Measurements from ENCODE around the gene PARVB. TPM values are rescaled to one million over a fixed set of nuclear protein-coding genes. Genes with fewer than 3 reads are reported as not detected.

PARVB gene
- total RNA-seq, 1 donor from 2014 or later, result 49.3 TPM

DNA sequence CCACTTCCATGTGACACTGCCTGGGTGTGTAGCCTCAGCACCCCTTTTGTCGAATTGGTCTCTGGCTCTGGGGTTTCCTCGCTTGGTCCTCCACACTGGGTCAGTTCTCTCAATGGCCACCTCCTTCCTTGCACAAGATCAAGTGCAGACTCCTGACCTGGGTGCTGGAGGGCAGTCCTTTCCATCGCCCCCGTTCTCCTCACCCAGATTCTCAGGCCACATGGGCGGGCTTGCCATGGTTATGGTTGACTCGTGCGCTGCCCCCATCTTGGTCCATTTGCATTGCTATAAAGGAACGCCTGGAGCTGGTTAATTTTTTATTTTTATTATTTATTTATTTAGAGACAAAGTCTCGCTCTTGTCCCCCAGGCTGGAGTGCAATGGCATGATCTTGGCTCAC lies 5.5 kb upstream of the PARVB start:
- no peaks in the 10 kb centered on the region for H3K9me3 ChIP-seq
- DNase-seq (no peak), ATAC-seq (no peak)
- TF ChIP-seq, protein P1, sequence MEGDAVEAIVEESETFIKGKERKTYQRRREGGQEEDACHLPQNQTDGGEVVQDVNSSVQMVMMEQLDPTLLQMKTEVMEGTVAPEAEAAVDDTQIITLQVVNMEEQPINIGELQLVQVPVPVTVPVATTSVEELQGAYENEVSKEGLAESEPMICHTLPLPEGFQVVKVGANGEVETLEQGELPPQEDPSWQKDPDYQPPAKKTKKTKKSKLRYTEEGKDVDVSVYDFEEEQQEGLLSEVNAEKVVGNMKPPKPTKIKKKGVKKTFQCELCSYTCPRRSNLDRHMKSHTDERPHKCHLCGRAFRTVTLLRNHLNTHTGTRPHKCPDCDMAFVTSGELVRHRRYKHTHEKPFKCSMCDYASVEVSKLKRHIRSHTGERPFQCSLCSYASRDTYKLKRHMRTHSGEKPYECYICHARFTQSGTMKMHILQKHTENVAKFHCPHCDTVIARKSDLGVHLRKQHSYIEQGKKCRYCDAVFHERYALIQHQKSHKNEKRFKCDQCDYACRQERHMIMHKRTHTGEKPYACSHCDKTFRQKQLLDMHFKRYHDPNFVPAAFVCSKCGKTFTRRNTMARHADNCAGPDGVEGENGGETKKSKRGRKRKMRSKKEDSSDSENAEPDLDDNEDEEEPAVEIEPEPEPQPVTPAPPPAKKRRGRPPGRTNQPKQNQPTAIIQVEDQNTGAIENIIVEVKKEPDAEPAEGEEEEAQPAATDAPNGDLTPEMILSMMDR (IDR thresholded peaks at IDR 0.05), result no peak
- no peak overlapping the region for H3K27ac ChIP-seq
- H3K4me3 ChIP-seq, result no peak overlapping the region
- H3K4me1 ChIP-seq, result peaks cover 2% of the 10 kb centered on the region
- no peaks in the 10 kb centered on the region for H3K36me3 ChIP-seq
- intact Hi-C loops (cut with DNase I), result no loop called here
- no peaks in the 10 kb centered on the region for H3K27me3 ChIP-seq

DNA sequence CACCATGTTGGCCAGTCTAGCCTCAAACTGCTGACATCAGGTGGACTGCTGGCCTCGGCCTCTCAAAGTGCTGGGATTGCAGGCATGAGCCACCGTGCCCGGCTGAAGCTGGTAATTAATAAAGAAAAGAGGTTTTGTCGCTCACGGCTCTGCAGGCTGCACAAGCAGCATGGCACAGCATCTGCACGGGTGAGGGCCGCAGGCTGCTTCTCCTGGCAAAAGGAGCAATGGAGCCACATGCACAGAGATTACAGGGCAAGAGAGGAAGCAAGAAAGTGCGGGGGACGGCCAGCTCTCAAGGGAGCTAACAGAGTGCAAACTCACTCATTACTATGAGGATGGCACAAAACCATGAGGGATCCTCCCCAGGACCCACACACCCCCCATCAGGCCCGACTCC lies 4.7 kb upstream of the PARVB start:
- H3K36me3 ChIP-seq, result no peaks in the 10 kb centered on the region
- ATAC-seq (no peak), DNase-seq (no peak)
- no peaks in the 10 kb centered on the region for H3K27me3 ChIP-seq
- peaks cover 2% of the 10 kb centered on the region for H3K4me1 ChIP-seq
- H3K4me3 ChIP-seq, result no peak overlapping the region
- TF ChIP-seq, protein P1 (IDR thresholded peaks at IDR 0.05), result no peak
- intact Hi-C loops (cut with DNase I), result no loop called here
- no peak overlapping the region for H3K27ac ChIP-seq
- H3K9me3 ChIP-seq, result no peaks in the 10 kb centered on the region

DNA sequence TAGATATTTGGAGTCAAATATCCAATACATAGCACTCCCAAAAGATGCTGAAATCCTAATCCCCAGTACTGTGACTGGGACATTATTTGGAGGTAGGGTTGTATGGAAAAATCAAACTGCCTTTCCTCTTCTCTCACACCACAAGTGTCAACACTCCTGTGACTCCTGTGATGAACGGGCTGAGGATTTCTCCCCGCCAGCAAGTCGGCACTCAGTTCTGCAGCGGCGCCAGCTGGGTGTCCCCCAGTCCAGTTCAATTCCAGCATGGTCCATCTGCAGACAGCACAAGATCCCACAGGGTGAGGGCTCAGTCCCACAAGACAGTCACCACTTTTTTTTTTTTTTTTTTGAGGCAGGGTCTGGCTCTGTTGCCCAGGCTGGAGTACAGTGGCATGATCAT lies 4.3 kb upstream of the PARVB start:
- no peak overlapping the region for H3K27ac ChIP-seq
- no peak for ATAC-seq

DNA sequence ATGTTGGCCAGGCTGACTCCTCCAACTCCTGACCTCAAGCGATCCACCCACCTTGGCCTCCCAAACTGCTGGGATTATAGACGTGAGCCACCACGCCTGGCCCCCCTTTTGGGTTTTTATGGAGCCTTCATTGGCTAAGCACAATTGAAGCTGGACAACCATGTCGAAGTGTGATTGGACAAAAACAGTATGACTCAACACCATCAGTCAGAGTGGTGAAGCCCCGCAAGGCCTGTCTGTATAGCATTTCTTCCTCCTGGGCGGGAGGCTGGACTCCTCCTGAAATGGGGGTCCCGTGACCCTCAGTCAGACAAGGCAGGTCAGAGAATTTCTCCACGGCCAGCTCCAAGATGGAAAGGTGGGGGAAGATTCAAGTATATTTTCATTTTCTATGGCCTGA lies 3.1 kb upstream of the PARVB start:
- intact Hi-C loops (cut with DNase I), result no loop called here
- Histone ChIP-seq H3K9me3 (no peaks in the 10 kb centered on the region), H3K4me3 (no peak overlapping the region), H3K36me3 (no peaks in the 10 kb centered on the region), H3K27me3 (no peaks in the 10 kb centered on the region), H3K27ac (no peak overlapping the region), H3K4me1 (peaks cover 2% of the 10 kb centered on the region)
- ATAC-seq, result no peak
- no peak for DNase-seq
- TF ChIP-seq, protein P1 (IDR thresholded peaks at IDR 0.05), result no peak

More for the DNA sequence above, 4.3 kb upstream of the PARVB start:
- no peak for DNase-seq
- intact Hi-C loops (cut with DNase I), result no loop called here
- TF ChIP-seq, protein P1 (IDR thresholded peaks at IDR 0.05), result no peak
- no peaks in the 10 kb centered on the region for H3K27me3 ChIP-seq
- H3K36me3 ChIP-seq, result no peaks in the 10 kb centered on the region
- H3K9me3 ChIP-seq, result no peaks in the 10 kb centered on the region
- H3K4me3 ChIP-seq, result no peak overlapping the region
- peaks cover 2% of the 10 kb centered on the region for H3K4me1 ChIP-seq

DNA sequence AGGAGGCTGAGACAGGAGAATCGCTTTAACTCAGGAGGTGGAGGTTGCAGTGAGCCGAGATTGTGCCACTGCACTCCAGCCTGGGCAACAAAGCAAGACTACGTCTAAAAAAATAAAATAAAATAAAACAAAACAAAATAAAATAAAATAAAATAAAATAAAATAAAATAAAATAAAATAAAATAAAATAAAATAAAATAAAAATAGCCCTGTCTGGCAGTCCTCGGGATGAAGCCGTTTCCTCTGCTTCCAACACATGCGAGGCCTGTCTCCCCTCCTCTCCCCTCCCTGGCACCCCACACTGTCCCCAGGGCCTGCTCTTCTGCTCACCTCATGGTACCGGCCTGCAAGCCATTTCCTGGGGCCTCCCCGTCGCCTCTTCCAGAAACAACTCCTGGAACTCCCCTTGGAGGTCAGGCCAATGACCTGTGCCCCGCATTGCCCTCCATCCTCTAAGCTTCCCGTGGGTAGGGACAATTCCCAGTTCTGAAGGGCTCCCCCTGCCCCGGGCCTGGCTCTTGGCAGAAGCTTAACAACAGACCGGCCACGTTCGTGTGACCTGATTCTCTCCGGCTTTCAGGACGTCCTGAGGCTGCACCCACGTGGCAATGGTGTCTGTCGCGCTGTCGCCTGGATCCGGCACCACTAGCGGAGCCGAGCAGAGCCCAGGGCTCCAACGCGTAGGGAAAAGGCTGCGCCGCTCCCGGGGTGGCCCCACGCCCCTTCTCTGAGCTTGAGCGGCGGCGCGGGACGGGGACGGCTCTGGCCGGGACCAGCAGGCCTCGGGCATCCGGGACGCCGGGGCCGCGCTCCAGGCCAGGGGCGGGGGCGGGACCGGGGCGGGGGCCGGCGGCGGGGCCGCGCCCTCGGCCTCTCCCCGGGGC lies 456 bp upstream of the PARVB start:
- H3K27me3 ChIP-seq, result no peaks in the 10 kb centered on the region
- ATAC-seq (peak; percentile 67), DNase-seq (peak; percentile 77)
- intact Hi-C loops (cut with DNase I), result no loop called here
- peaks cover 18% of the 10 kb centered on the region for H3K4me1 ChIP-seq
- peak overlapping the region; percentile 66 for H3K4me3 ChIP-seq
- TF ChIP-seq, protein P1 (IDR thresholded peaks at IDR 0.05), result no peak
- H3K9me3 ChIP-seq, result no peaks in the 10 kb centered on the region
- peak overlapping the region; percentile 75 for H3K27ac ChIP-seq
- H3K36me3 ChIP-seq, result no peaks in the 10 kb centered on the region

All from upper lobe of right lung (tissue), 1 donor.